Measurements from ENCODE around the gene CAVIN2.

DNA sequence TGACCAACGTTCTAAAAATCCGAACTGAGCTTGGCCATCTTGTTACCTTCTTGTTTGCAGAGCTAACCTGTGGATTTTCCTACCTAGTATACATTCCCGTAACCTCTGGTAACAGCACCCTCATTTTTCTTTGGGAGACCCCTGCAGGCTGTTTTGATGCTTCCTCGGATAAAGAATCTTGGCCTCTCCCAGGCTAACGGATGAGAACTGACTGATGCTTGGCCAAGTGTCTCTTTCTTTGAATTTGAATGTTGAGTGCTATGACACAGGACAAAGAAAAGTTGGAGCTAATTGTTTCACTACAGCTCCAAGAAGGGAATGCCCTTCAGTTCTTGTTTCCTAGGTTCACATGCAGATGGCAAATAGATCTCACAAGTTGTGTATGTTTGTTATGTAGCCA, 19.3 kb upstream of the CAVIN2 start:
- TF ChIP-seq, protein P1, sequence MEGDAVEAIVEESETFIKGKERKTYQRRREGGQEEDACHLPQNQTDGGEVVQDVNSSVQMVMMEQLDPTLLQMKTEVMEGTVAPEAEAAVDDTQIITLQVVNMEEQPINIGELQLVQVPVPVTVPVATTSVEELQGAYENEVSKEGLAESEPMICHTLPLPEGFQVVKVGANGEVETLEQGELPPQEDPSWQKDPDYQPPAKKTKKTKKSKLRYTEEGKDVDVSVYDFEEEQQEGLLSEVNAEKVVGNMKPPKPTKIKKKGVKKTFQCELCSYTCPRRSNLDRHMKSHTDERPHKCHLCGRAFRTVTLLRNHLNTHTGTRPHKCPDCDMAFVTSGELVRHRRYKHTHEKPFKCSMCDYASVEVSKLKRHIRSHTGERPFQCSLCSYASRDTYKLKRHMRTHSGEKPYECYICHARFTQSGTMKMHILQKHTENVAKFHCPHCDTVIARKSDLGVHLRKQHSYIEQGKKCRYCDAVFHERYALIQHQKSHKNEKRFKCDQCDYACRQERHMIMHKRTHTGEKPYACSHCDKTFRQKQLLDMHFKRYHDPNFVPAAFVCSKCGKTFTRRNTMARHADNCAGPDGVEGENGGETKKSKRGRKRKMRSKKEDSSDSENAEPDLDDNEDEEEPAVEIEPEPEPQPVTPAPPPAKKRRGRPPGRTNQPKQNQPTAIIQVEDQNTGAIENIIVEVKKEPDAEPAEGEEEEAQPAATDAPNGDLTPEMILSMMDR (IDR thresholded peaks at IDR 0.05) = no peak
- TF ChIP-seq POLR2AphosphoS5 (IDR thresholded peaks at IDR 0.05; ENCODE audit: insufficient read depth in 1 of 2, low read depth in 1 of 2) = no peak
